ENCODE measurements around the gene KLF6.

DNA sequence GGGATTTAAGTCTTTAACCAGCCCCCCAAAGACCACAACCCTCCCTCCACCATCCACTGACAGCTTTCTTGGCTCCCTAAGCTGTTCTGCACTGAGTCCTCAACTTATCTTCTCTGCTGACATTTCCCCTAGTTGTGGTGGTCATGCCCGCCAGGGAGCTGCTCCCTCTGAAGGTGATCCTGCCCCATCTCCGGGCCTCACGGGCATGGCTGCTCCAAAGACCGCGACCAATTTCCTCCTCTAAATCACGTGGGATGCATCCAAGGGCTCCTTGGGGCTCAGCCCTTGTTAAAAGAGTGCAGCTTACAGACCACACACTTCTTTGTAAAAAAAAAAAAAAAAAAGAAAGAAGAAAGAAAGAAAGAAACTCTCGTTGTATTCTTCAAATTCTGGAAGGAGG is 27.1 kb upstream of the KLF6 start:
- TF ChIP-seq EZH2 (IDR thresholded peaks at IDR 0.05; ENCODE audit: borderline replicate concordance, low read depth, low read length, severe bottlenecking): no peak
- no peak for TF ChIP-seq POLR2AphosphoS5 (IDR thresholded peaks at IDR 0.05; ENCODE audit: insufficient read depth, low read depth, low read length)
- TF ChIP-seq CTCF (IDR thresholded peaks at IDR 0.05; ENCODE audit: extremely low read depth in 1 of 2, insufficient read depth in 1 of 2, low read depth in 1 of 2, low read length in 2 of 2): no peak
- no peak for TF ChIP-seq POLR2A (IDR thresholded peaks at IDR 0.05; ENCODE audit: low read depth, low read length)
- TF ChIP-seq MYC (IDR thresholded peaks at IDR 0.05; ENCODE audit: low read depth, low read length): no peak
- no peak for TF ChIP-seq MAX (IDR thresholded peaks at IDR 0.05; ENCODE audit: insufficient read depth, insufficient read length)
- no peak for TF ChIP-seq GATA2 (IDR thresholded peaks at IDR 0.05; ENCODE audit: insufficient read depth, insufficient read length, low read depth, low read length)
- TF ChIP-seq FOS (IDR thresholded peaks at IDR 0.05; ENCODE audit: borderline replicate concordance, insufficient read depth, low read length): no peak

Data from endothelial cell of umbilical vein (primary cell).